22Rv1 (cell line): ENCODE data around the gene FIP1L1.
"Not testable (repeated sequence)": the region's sequence is repeated elsewhere in the genome, so short reads cannot be mapped to it uniquely, and the experiment has no call there.

Experiments
- CTCF ChIP-seq: fragments of 450-650 bp; IDR thresholded peaks from 2 replicates; pipeline ENCODE4 v1.5.1; 2017; ENCODE audit warnings: mild to moderate bottlenecking
- ZFX ChIP-seq: fragments of 450-650 bp; IDR thresholded peaks from 2 replicates; pipeline ENCODE4 v1.6.1; 2017; ENCODE audit warnings: antibody characterized with exemption, borderline replicate concordance

- TF ChIP-seq CTCF, ZFX: not testable (repeated sequence)
Measured at GRCh38 chr4:53334916-53335315, 42.5 kb upstream of the FIP1L1 start.
